Activated CD8-positive, alpha-beta memory T cell treated with anti-CD3 and anti-CD28 coated beads, Interleukin-2, amount 50 U/mL, for 4 hours (primary cell): ENCODE measurements around the gene CEP192.
"Not testable (repeated sequence)": the region's sequence is repeated elsewhere in the genome, so short reads cannot be mapped to it uniquely, and the experiment has no call there.

Experiments
- DNase-seq: peaks from one replicate; pipeline ENCODE4 v3.0.0-alpha.2; 2020

Gene CEP192

GRCh38 chr18:12990967-12991820 lies at the start of gene CEP192:
TSS of gene CEP192 (plus strand) at chr18:12991362. CDS start at chr18:12999425, 8,063 bp downstream.
- peak; percentile 94 for DNase-seq

- DNase-seq = no peak
These were observed 47.9 kb upstream of the CEP192 start for GRCh38 chr18:12943215-12943614.

- no peak for DNase-seq
These were observed 46.5 kb upstream of the CEP192 start for GRCh38 chr18:12944709-12945108.

GRCh38 chr18:12946549-12947284 lies 44.4 kb upstream of the CEP192 start:
- DNase-seq = no peak

GRCh38 chr18:12947285-12948049 lies 43.7 kb upstream of the CEP192 start, which contains the start of gene SEH1L:
TSS of gene SEH1L (plus strand) at chr18:12948011. CDS start at chr18:12948122, 111 bp downstream.
- DNase-seq = peak; percentile 99

- DNase-seq = peak; percentile 99
These were observed 42.9 kb upstream of the CEP192 start for GRCh38 chr18:12948050-12948804.

GRCh38 chr18:12958478-12958877 lies 32.7 kb upstream of the CEP192 start:
- DNase-seq = no peak

- DNase-seq = no peak
These were observed 30.8 kb upstream of the CEP192 start for GRCh38 chr18:12960395-12960794.

GRCh38 chr18:12960853-12961397 lies 30.2 kb upstream of the CEP192 start:
- no peak for DNase-seq

GRCh38 chr18:12963069-12963468 lies 28.1 kb upstream of the CEP192 start:
- DNase-seq = no peak

- no peak for DNase-seq
These were observed 23.0 kb upstream of the CEP192 start for GRCh38 chr18:12968115-12968514.

- no peak for DNase-seq
These were observed 22.5 kb upstream of the CEP192 start for GRCh38 chr18:12968619-12969018.

GRCh38 chr18:12973562-12974213 lies 17.5 kb upstream of the CEP192 start:
- no peak for DNase-seq

GRCh38 chr18:12975488-12975887 lies 15.7 kb upstream of the CEP192 start:
- DNase-seq = no peak

GRCh38 chr18:12976305-12976704 lies 14.9 kb upstream of the CEP192 start:
- DNase-seq = no peak

- DNase-seq = not testable (repeated sequence)
These were observed 11.1 kb upstream of the CEP192 start for GRCh38 chr18:12980065-12980464.

- no peak for DNase-seq
These were observed 1.6 kb upstream of the CEP192 start for GRCh38 chr18:12989397-12990122.

GRCh38 chr18:12990123-12990475 lies 1.1 kb upstream of the CEP192 start:
- peak; percentile 32 for DNase-seq

- no peak for DNase-seq
These were observed 558 bp upstream of the CEP192 start for GRCh38 chr18:12990641-12990966.

- DNase-seq = no peak
These were observed 638 bp downstream of the CEP192 start for GRCh38 chr18:12991821-12992179.

- no peak for DNase-seq
These were observed 2.3 kb downstream of the CEP192 start for GRCh38 chr18:12993439-12993838.
